SK-N-SH (cell line): Measurements from ENCODE around the gene MAP6D1. TPM values are rescaled to one million over a fixed set of nuclear protein-coding genes. Genes with fewer than 3 reads are reported as not detected.

ENCODE experiments used
- CTCF ChIA-PET: fragments of 300-600, 350-600 bp; formaldehyde crosslinking; extraction: SDS; loops from one replicate; lab custom pipeline; 2021; lab: Yijun Ruan, JAX
- POLR2A ChIA-PET: fragments of 350-600 bp; sonication (Branson Sonifier 250); formaldehyde crosslinking; extraction: SDS; loops from one replicate; lab custom pipeline; 2020; ENCODE audit warnings: antibody characterized with exemption, inconsistent platforms; lab: Yijun Ruan, JAX
- DNase-seq: peaks from one replicate; pipeline ENCODE4 v3.0.0; 2012
- H2AFZ ChIP-seq: fragments of 200-600 bp; sonication (generic); 2 replicates; pipeline ENCODE4 v1.8.1; 2016; ENCODE audit warnings: antibody characterized with exemption, mild to moderate bottlenecking, low read depth
- H3F3A ChIP-seq: fragments of 200-600 bp; sonication (generic); replicated peaks from 2 replicates; pipeline ENCODE3; 2016; ENCODE audit warnings: antibody characterized with exemption, mild to moderate bottlenecking; ENCODE audit not compliant: insufficient read depth
- H3K27ac ChIP-seq, 2 experiments: fragments of 200-500 bp in 1 of 2; fragments of 200-600 bp in 1 of 2; sonication (Bioruptor generic) in 1 of 2; sonication (generic), shearing (Covaris generic) in 1 of 2; 2 replicates each; pipeline versions ENCODE4 v1.5.1 to v1.6.1; 2014 to 2016; ENCODE audit warnings: low read depth in 2 of 2, inconsistent platforms in 1 of 2, low read length in 1 of 2, mild to moderate bottlenecking in 1 of 2, mixed read lengths in 1 of 2
- H3K27me3 ChIP-seq: fragments of 200-600 bp; sonication (generic), shearing (Covaris generic); 2 replicates; pipeline ENCODE4 v1.6.1; 2016; ENCODE audit warnings: mixed run types; ENCODE audit not compliant: insufficient read depth
- H3K36me3 ChIP-seq, 2 experiments: fragments of 200-500 bp in 1 of 2; fragments of 200-600 bp in 1 of 2; sonication (Bioruptor generic) in 1 of 2; sonication (generic) in 1 of 2; replicated peaks in 1 of 2; 2 replicates each; pipeline versions ENCODE3 to v1.5.1; 2014 to 2016; ENCODE audit warnings: low read length in 1 of 2, mild to moderate bottlenecking in 1 of 2; ENCODE audit not compliant: insufficient read depth in 2 of 2, control insufficient read depth in 1 of 2
- H3K4me1 ChIP-seq, 2 experiments: fragments of 200-500 bp in 1 of 2; fragments of 200-600 bp in 1 of 2; sonication (Bioruptor generic) in 1 of 2; sonication (generic), shearing (Covaris generic) in 1 of 2; 2 replicates each; pipeline versions ENCODE4 v1.5.1 to v1.6.1; 2014 to 2016; ENCODE audit warnings: low read depth in 1 of 2, low read length in 1 of 2, mixed run types in 1 of 2; ENCODE audit not compliant: insufficient read depth in 2 of 2, control insufficient read depth in 1 of 2
- H3K4me2 ChIP-seq: fragments of 200-600 bp; sonication (generic), shearing (Covaris generic); 2 replicates; pipeline ENCODE4 v1.6.1; 2017; ENCODE audit warnings: mixed run types
- H3K4me3 ChIP-seq, 2 experiments: fragments of 200-500 bp in 1 of 2; fragments of 200-600 bp in 1 of 2; sonication (Bioruptor generic) in 1 of 2; sonication (generic), shearing (Covaris generic) in 1 of 2; 2 replicates each; pipeline versions ENCODE4 v1.5.1 to v1.8.1; 2014 to 2016; ENCODE audit warnings: low read depth in 2 of 2, inconsistent platforms in 1 of 2, low read length in 1 of 2, mild to moderate bottlenecking in 1 of 2, mixed read lengths in 1 of 2, moderate library complexity in 1 of 2
- H3K79me2 ChIP-seq: fragments of 200-600 bp; sonication (generic); 2 replicates; pipeline ENCODE4 v1.8.1; 2017; ENCODE audit warnings: mild to moderate bottlenecking; ENCODE audit not compliant: insufficient read depth
- H3K9ac ChIP-seq: fragments of 200-600 bp; sonication (generic); 2 replicates; pipeline ENCODE4 v1.6.1; 2017; ENCODE audit warnings: mixed run types
- H3K9me2 ChIP-seq: fragments of 200-600 bp; sonication (generic); 2 replicates; pipeline ENCODE4 v1.6.1; 2017; ENCODE audit warnings: mixed run types
- H3K9me3 ChIP-seq: fragments of 200-600 bp; sonication (generic); 2 replicates; pipeline ENCODE4 v1.6.1; 2017; ENCODE audit warnings: mixed run types, mild to moderate bottlenecking, moderate library complexity
- H4K20me1 ChIP-seq: fragments of 200-600 bp; sonication (generic); 2 replicates; pipeline ENCODE4 v1.6.1; 2017; ENCODE audit warnings: mild to moderate bottlenecking, mixed run types; ENCODE audit not compliant: insufficient read depth
- ELF1 ChIP-seq: IDR thresholded peaks from 2 replicates; pipeline ENCODE4 v1.4.0; 2012
- EP300 ChIP-seq, 2 experiments: IDR thresholded peaks; 2 replicates each; pipeline versions ENCODE4 v1.4.0 to v1.6.1; 2012; ENCODE audit warnings: borderline replicate concordance in 1 of 2, low read depth in 1 of 2, low read length in 1 of 2
- FOXM1 ChIP-seq: IDR thresholded peaks from 2 replicates; pipeline ENCODE4 v1.4.0; 2012; ENCODE audit warnings: low read depth, mild to moderate bottlenecking
- GATA2 ChIP-seq: sonication (generic); formaldehyde crosslinking; IDR thresholded peaks from 2 replicates; pipeline ENCODE4 v1.5.0; 2020; ENCODE audit warnings: mild to moderate bottlenecking, missing genetic modification reagents
- IRF3 ChIP-seq: fragments of 150-350 bp; IDR thresholded peaks from 2 replicates; pipeline ENCODE4 v1.6.1; 2016; ENCODE audit warnings: mild to moderate bottlenecking, low read depth, low read length
- JUND ChIP-seq: IDR thresholded peaks from 2 replicates; pipeline ENCODE4 v1.4.0; 2012
- MXI1 ChIP-seq: IDR thresholded peaks from 2 replicates; pipeline ENCODE4 v1.6.1; 2012; ENCODE audit warnings: mild to moderate bottlenecking, low read depth, low read length, improper control_type of control experiment
- NFIC ChIP-seq: IDR thresholded peaks from 2 replicates; pipeline ENCODE4 v1.4.0; 2012; ENCODE audit warnings: borderline replicate concordance
- NRF1 ChIP-seq: IDR thresholded peaks from 2 replicates; pipeline ENCODE4 v1.6.1; 2012; ENCODE audit warnings: low read depth, mild to moderate bottlenecking, low read length
- RAD21 ChIP-seq: IDR thresholded peaks from 2 replicates; pipeline ENCODE4 v1.6.1; 2012; ENCODE audit warnings: mild to moderate bottlenecking, low read length
- RXRA ChIP-seq: IDR thresholded peaks from 2 replicates; pipeline ENCODE4 v1.4.0; 2012; ENCODE audit warnings: low read depth, mild to moderate bottlenecking, borderline replicate concordance
- TCF12 ChIP-seq: IDR thresholded peaks from 2 replicates; pipeline ENCODE4 v1.4.0; 2012
- TEAD4 ChIP-seq: IDR thresholded peaks from 2 replicates; pipeline ENCODE4 v1.4.0; 2012; ENCODE audit warnings: mild to moderate bottlenecking, borderline replicate concordance; ENCODE audit not compliant: insufficient read depth
- USF1 ChIP-seq: IDR thresholded peaks from 2 replicates; pipeline ENCODE4 v1.4.0; 2012; ENCODE audit warnings: low read depth, borderline replicate concordance
- YY1 ChIP-seq: IDR thresholded peaks from 2 replicates; pipeline ENCODE4 v1.4.0; 2012; ENCODE audit warnings: low read depth, mild to moderate bottlenecking
- WGBS: methylation state at CpG from one replicate; pipeline ENCODE4 v1.1.6; 2017; ENCODE audit warnings: low lambda C conversion rate; 5-methylcytosine and 5-hydroxymethylcytosine counted together
- polyA plus RNA-seq, 3 experiments: library from polyadenylated mRNA; depleted of rRNA; stranded (reverse); fragments of >200 nt; gene quantifications; 2 replicates each; pipeline ENCODE4 v1.2.3, GENCODE V29; 2012
- TF ChIP-seq, protein P1 (sequence below): IDR thresholded peaks from 2 replicates; pipeline ENCODE4 v1.4.0; 2012; ENCODE audit warnings: low read depth, borderline replicate concordance
- TF ChIP-seq, protein P2 (sequence below): IDR thresholded peaks from 2 replicates; pipeline ENCODE4 v1.4.0; 2012; ENCODE audit warnings: low read depth

Gene MAP6D1
- polyA plus RNA-seq, 1 of the 3 experiments (the other 2 are of a cell fraction): 2.6 TPM

DNA sequence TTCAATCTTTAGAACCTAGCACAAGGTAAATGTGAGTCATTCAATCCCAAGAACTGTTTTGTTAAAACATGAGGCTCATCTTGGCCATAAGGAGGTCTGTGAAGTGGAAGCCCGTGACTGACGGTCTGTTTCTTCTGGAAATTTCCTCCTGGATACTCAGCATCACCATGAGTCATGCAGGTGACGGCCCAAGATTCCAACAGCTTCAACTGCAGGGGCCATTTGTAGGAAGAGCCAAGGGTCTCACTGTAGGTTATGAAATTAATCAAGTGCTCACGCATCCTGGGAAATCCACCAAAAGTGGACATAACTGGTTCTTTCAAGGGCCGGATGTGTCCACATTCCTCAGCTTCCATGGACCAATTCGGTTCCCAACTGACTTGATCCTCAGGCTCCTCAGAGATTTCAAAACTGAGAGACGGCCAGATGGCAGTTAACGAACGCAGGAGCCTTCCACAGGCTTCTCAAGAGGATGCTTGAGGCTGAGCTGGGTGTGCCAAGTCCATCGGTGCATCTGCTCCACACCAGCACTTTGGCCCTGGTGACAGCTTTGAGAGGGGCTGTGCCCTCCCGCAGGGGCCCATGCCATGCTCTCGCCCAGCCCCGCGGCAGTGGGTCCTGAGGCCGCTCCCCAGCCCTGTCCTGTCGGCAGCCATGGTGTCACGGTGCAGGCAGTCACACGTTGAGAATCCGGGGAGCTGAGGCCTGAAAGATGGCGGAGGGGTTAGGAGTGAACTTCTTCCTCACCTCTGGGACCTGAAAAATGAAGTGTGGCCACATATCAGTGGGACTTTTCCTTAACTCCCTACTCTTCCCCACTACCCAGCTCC, 8.5 kb downstream of the MAP6D1 start:
- H3K4me3 ChIP-seq: no peak overlapping the region
- no peaks in the 10 kb centered on the region for H3K79me2 ChIP-seq
- H3K9me3 ChIP-seq: no peaks in the 10 kb centered on the region
- TF ChIP-seq TCF12: no peak
- no peak for TF ChIP-seq YY1
- TF ChIP-seq, protein P1, sequence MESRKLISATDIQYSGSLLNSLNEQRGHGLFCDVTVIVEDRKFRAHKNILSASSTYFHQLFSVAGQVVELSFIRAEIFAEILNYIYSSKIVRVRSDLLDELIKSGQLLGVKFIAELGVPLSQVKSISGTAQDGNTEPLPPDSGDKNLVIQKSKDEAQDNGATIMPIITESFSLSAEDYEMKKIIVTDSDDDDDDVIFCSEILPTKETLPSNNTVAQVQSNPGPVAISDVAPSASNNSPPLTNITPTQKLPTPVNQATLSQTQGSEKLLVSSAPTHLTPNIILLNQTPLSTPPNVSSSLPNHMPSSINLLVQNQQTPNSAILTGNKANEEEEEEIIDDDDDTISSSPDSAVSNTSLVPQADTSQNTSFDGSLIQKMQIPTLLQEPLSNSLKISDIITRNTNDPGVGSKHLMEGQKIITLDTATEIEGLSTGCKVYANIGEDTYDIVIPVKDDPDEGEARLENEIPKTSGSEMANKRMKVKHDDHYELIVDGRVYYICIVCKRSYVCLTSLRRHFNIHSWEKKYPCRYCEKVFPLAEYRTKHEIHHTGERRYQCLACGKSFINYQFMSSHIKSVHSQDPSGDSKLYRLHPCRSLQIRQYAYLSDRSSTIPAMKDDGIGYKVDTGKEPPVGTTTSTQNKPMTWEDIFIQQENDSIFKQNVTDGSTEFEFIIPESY: no peak
- TF ChIP-seq NRF1: no peak
- no peak for TF ChIP-seq JUND
- TF ChIP-seq EP300 (IDR thresholded peaks at IDR 0.05; ENCODE audit: borderline replicate concordance in 1 of 2, low read depth in 1 of 2, low read length in 1 of 2): no peak
- TF ChIP-seq GATA2 (CRISPR knock-in tag): no peak
- TF ChIP-seq ELF1: no peak
- H4K20me1 ChIP-seq: no peaks in the 10 kb centered on the region
- no peak for DNase-seq
- H3K9ac ChIP-seq: no peak overlapping the region
- no peaks in the 10 kb centered on the region for H3F3A ChIP-seq
- H3K4me1 ChIP-seq: no peaks in the 10 kb centered on the region
- ChIA-PET CTCF (interaction anchor here (1.0 to 2.4 kb wide), 3 partner anchors 9 to 68 kb away, joined by 3 to 14 read pairs (median 6); partner anchors contain the start of genes MAP6D1 and PARL), POLR2A (no interaction called here)
- WGBS: 94% methylated on average over 14 of the region's 20 CpGs
- H3K27me3 ChIP-seq: no peaks in the 10 kb centered on the region
- H2AFZ ChIP-seq: no peak overlapping the region
- no peak overlapping the region for H3K27ac ChIP-seq
- H3K36me3 ChIP-seq: peaks cover 0 to 17% of the 10 kb centered on the region in 2 experiments
- no peaks in the 10 kb centered on the region for H3K9me2 ChIP-seq
- H3K4me2 ChIP-seq: no peak overlapping the region

GRCh38 chr3:183815951-183816475, 9.4 kb downstream of the MAP6D1 start:
- no peak overlapping the region for H2AFZ ChIP-seq
- H3K27ac ChIP-seq: no peak overlapping the region
- 89% methylated on average over 12 of the region's 12 CpGs for WGBS
- no peak overlapping the region for H3K4me2 ChIP-seq
- no peaks in the 10 kb centered on the region for H4K20me1 ChIP-seq
- no peaks in the 10 kb centered on the region for H3K27me3 ChIP-seq
- no peak for DNase-seq
- no peaks in the 10 kb centered on the region for H3K9me3 ChIP-seq
- H3K9me2 ChIP-seq: no peaks in the 10 kb centered on the region
- no peaks in the 10 kb centered on the region for H3K4me1 ChIP-seq
- no peak overlapping the region for H3K4me3 ChIP-seq
- TF ChIP-seq RAD21: no peak
- TF ChIP-seq RXRA: no peak
- no peak for TF ChIP-seq FOXM1
- no peak for TF ChIP-seq IRF3
- TF ChIP-seq, protein P2, sequence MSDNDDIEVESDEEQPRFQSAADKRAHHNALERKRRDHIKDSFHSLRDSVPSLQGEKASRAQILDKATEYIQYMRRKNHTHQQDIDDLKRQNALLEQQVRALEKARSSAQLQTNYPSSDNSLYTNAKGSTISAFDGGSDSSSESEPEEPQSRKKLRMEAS: no peak
- no peak for TF ChIP-seq NFIC
- no peak for TF ChIP-seq JUND
- no peak for TF ChIP-seq YY1
- no peak for TF ChIP-seq NRF1
- no peak for TF ChIP-seq MXI1
- no peak for TF ChIP-seq ELF1
- TF ChIP-seq USF1: no peak
- TF ChIP-seq TEAD4: no peak
- no peak for TF ChIP-seq TCF12
- TF ChIP-seq GATA2 (CRISPR knock-in tag): no peak
- CTCF ChIA-PET: interaction anchor here (0.8 to 2.4 kb wide), 2 partner anchors 9 to 69 kb away, joined by 4 to 14 read pairs; partner anchors contain the start of genes MAP6D1 and PARL
- no peaks in the 10 kb centered on the region for H3K79me2 ChIP-seq
- no peak overlapping the region for H3K9ac ChIP-seq
- H3F3A ChIP-seq: no peaks in the 10 kb centered on the region
- peaks cover 0 to 24% of the 10 kb centered on the region in 2 experiments for H3K36me3 ChIP-seq
- POLR2A ChIA-PET: no interaction called here
